ENCODE results near the gene MYOD1.

The MYOD1 gene

DNA sequence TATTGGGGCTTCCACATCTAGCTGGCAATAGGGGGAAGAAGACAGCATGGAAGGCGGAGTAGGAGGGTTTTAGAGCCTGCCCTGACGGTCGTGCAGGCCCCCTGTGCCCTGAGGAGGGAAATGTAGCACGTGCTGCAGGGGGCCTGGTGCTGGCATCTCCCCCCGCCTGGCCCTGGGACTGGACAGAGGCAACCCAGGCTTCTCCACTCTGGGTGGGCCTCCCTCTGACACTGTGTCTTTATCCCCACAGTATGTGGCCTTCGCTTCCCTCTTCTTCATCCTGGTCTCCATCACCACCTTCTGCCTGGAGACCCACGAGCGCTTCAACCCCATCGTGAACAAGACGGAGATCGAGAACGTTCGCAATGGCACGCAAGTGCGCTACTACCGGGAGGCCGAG is 52.0 kb downstream of the MYOD1 start:
- DNase-seq (ENCODE audit: low spot score), result no peak

All from ecto neural progenitor cell (in vitro differentiated cells).